CD4-positive, alpha-beta T cell (primary cell): Measurements from ENCODE around the gene GABRA4. TPM values are rescaled to one million over a fixed set of nuclear protein-coding genes. Genes with fewer than 3 reads are reported as not detected.

Source experiments
- ATAC-seq: fragments of 200-7000 bp; cut with Tn5 transposase; one replicate; pipeline ENCODE4 v1.10.0; 2022; ENCODE audit warnings: mild to moderate bottlenecking; ENCODE audit not compliant: poor library complexity
- CTCF ChIA-PET: fragments of 350-600 bp; sonication (Branson Sonifier 250); formaldehyde crosslinking; loops from one replicate; lab custom pipeline; 2021; ENCODE audit warnings: antibody characterized with exemption, inconsistent platforms; lab: Charles Lee
- POLR2A ChIA-PET: fragments of 350-600 bp; sonication (Branson Sonifier 250); formaldehyde crosslinking; loops from one replicate; lab custom pipeline; 2021; ENCODE audit warnings: antibody characterized with exemption, inconsistent platforms; lab: Charles Lee
- DNase-seq, 14 experiments: peaks; one replicate each; pipeline ENCODE4 v3.0.0-alpha.2; 2013 to 2020; ENCODE audit warnings: mixed read lengths in 2 of 14
- H3K27ac ChIP-seq, 2 donors: one replicate each; pipeline versions ENCODE4 v1.5.1 to v1.7.0; 2013; ENCODE audit warnings: low read length in 2 of 2, low read depth in 1 of 2, mild to moderate bottlenecking in 1 of 2
- H3K27me3 ChIP-seq, 2 experiments: 1 replicate in 1 of 2; 2 replicates in 1 of 2; pipeline versions ENCODE4 v1.6.1 to v1.7.0; 2013; ENCODE audit warnings: low read length in 2 of 2, control low read depth in 1 of 2, mild to moderate bottlenecking in 1 of 2, moderate library complexity in 1 of 2; ENCODE audit not compliant: insufficient read depth in 2 of 2, control insufficient read depth in 1 of 2
- H3K36me3 ChIP-seq: one replicate; pipeline ENCODE4 v1.6.1; 2013; ENCODE audit warnings: low read length, control low read depth; ENCODE audit not compliant: insufficient read depth
- H3K4me1 ChIP-seq: one replicate; pipeline ENCODE4 v1.6.1; 2013; ENCODE audit warnings: low read length, control low read depth; ENCODE audit not compliant: insufficient read depth
- H3K4me3 ChIP-seq: one replicate; pipeline ENCODE4 v1.5.1; 2013; ENCODE audit warnings: mild to moderate bottlenecking, low read length, moderate library complexity
- H3K9me3 ChIP-seq, 2 experiments: 1 replicate in 1 of 2; 2 replicates in 1 of 2; pipeline versions ENCODE4 v1.6.1 to v1.7.0; 2013; ENCODE audit warnings: low read length in 2 of 2, mild to moderate bottlenecking in 2 of 2, control low read depth in 1 of 2, moderate library complexity in 1 of 2; ENCODE audit not compliant: control insufficient read depth in 1 of 2, insufficient read depth in 1 of 2
- H3K27ac Mint-ChIP-seq: one replicate; pipeline ENCODE4 v1.8.0; 2020; ENCODE audit warnings: mixed read lengths
- H3K27me3 Mint-ChIP-seq: one replicate; pipeline ENCODE4 v1.8.0; 2021; ENCODE audit warnings: mixed read lengths
- H3K36me3 Mint-ChIP-seq: one replicate; pipeline ENCODE4 v1.8.0; 2021; ENCODE audit warnings: low read depth, mixed read lengths
- H3K4me1 Mint-ChIP-seq: one replicate; pipeline ENCODE4 v1.8.0; 2021; ENCODE audit warnings: low read depth, mixed read lengths
- H3K4me3 Mint-ChIP-seq: one replicate; pipeline ENCODE4 v1.8.0; 2020; ENCODE audit warnings: mild to moderate bottlenecking, mixed read lengths
- H3K9me3 Mint-ChIP-seq: one replicate; pipeline ENCODE4 v1.8.0; 2020; ENCODE audit warnings: mixed read lengths
- CTCF ChIP-seq: fragments of 200-600 bp; IDR thresholded peaks from one replicate; pipeline ENCODE4 v1.8.0; 2022; ENCODE audit warnings: antibody characterized with exemption, mild to moderate bottlenecking
- intact Hi-C, 2 experiments: fragments of 100-400 bp; cut with DNase I in 1 of 2; cut with micrococcal nuclease in 1 of 2; formaldehyde crosslinking; loops; one replicate each; pipeline versions ENCODE4 v1.15.1 to v1.9.0; 2023 to 2025; cut with DNase I, micrococcal nuclease
- total RNA-seq, 174 experiments: library from RNA in 2 of 174; stranded (reverse) in 2 of 174; gene quantifications; one replicate each; pipeline ENCODE4 v1.2.3 and lab custom pipeline; 2021 to 2026

The GABRA4 gene
- total RNA-seq, 2 experiments from 2014 or later = not detected

GRCh38 chr4:46908148-46908547, 85.2 kb downstream of the GABRA4 start:
- Histone ChIP-seq H3K27ac (no peak overlapping the region), H3K4me1 (no peaks in the 10 kb centered on the region), H3K27me3 (no peaks in the 10 kb centered on the region), H3K4me3 (no peak overlapping the region), H3K9me3 (no peaks in the 10 kb centered on the region), H3K36me3 (no peaks in the 10 kb centered on the region)
- ChIA-PET POLR2A (no interaction called here), CTCF (interaction anchor here (0.7 kb wide), 2 partner anchors 27 to 1453 kb away, joined by 4 to 5 read pairs; no protein-coding TSS in a partner anchor)
- Mint-ChIP-seq H3K27ac (no peak overlapping the region), H3K36me3 (no peaks in the 10 kb centered on the region), H3K27me3 (peaks cover 4% of the 10 kb centered on the region), H3K4me3 (no peak overlapping the region), H3K9me3 (peaks cover 2% of the 10 kb centered on the region), H3K4me1 (no peaks in the 10 kb centered on the region)
- DNase-seq = no peak
- ATAC-seq = no peak
- intact Hi-C loops = no loop called here
- no peak for TF ChIP-seq CTCF

- H3K4me3 ChIP-seq = no peak overlapping the region
- no peaks in the 10 kb centered on the region for H3K27me3 ChIP-seq
- Mint-ChIP-seq H3K9me3 (peaks cover 2% of the 10 kb centered on the region), H3K27ac (no peak overlapping the region), H3K4me1 (no peaks in the 10 kb centered on the region), H3K27me3 (no peaks in the 10 kb centered on the region), H3K36me3 (no peaks in the 10 kb centered on the region), H3K4me3 (no peak overlapping the region)
- no peaks in the 10 kb centered on the region for H3K4me1 ChIP-seq
- TF ChIP-seq CTCF = no peak
- ATAC-seq (no peak), DNase-seq (no peak)
- intact Hi-C loops = no loop called here
- no peaks in the 10 kb centered on the region for H3K36me3 ChIP-seq
- no peaks in the 10 kb centered on the region for H3K9me3 ChIP-seq
- H3K27ac ChIP-seq = no peak overlapping the region
- CTCF ChIA-PET = no interaction called here
- POLR2A ChIA-PET = no interaction called here
These were observed 93.3 kb downstream of the GABRA4 start for GRCh38 chr4:46900082-46900481.

- Histone ChIP-seq H3K9me3 (no peaks in the 10 kb centered on the region), H3K27me3 (no peaks in the 10 kb centered on the region), H3K36me3 (no peaks in the 10 kb centered on the region), H3K4me1 (no peaks in the 10 kb centered on the region), H3K4me3 (no peak overlapping the region), H3K27ac (no peak overlapping the region)
- Mint-ChIP-seq H3K27ac (no peak overlapping the region), H3K4me1 (no peaks in the 10 kb centered on the region), H3K4me3 (no peak overlapping the region), H3K36me3 (no peaks in the 10 kb centered on the region), H3K27me3 (no peaks in the 10 kb centered on the region), H3K9me3 (peaks cover 4% of the 10 kb centered on the region)
- no peak for TF ChIP-seq CTCF
- DNase-seq (no peak), ATAC-seq (no peak)
- ChIA-PET POLR2A (no interaction called here), CTCF (no interaction called here)
- intact Hi-C loops = no loop called here
These were observed 98.6 kb downstream of the GABRA4 start for GRCh38 chr4:46894826-46895225.
